Activated CD8-positive, alpha-beta memory T cell treated with anti-CD3 and anti-CD28 coated beads, Interleukin-2, amount 10 ng/mL, durations not matched to agents 7 days and 5 days (primary cell): ENCODE data around the gene SLC36A2. TPM values are rescaled to one million over a fixed set of nuclear protein-coding genes. Genes with fewer than 3 reads are reported as not detected.

Experiments used
- ATAC-seq: fragments of 150-1000 bp; cut with Tn5 transposase; one replicate; pipeline ENCODE4 v1.10.0; 2021; ENCODE audit warnings: moderate library complexity
- CTCF ChIA-PET: fragments of 350-600 bp; sonication (Branson Sonifier 250); formaldehyde crosslinking; loops from one replicate; lab custom pipeline; 2021; ENCODE audit warnings: antibody characterized with exemption; lab: Charles Lee
- DNase-seq: peaks from one replicate; pipeline ENCODE4 v3.0.0-alpha.2; 2020
- H3K27ac Mint-ChIP-seq: one replicate; pipeline ENCODE4 v1.8.0; 2021; ENCODE audit warnings: mild to moderate bottlenecking, mixed read lengths
- H3K27me3 Mint-ChIP-seq: one replicate; pipeline ENCODE4 v1.8.0; 2021; ENCODE audit warnings: mixed read lengths
- H3K36me3 Mint-ChIP-seq: one replicate; pipeline ENCODE4 v1.8.0; 2021; ENCODE audit warnings: mild to moderate bottlenecking, mixed read lengths
- H3K4me1 Mint-ChIP-seq: one replicate; pipeline ENCODE4 v1.8.0; 2021; ENCODE audit warnings: mixed read lengths
- H3K4me3 Mint-ChIP-seq: one replicate; pipeline ENCODE4 v1.8.0; 2021; ENCODE audit warnings: mild to moderate bottlenecking, moderate library complexity, mixed read lengths
- H3K9me3 Mint-ChIP-seq: one replicate; pipeline ENCODE4 v1.8.0; 2022; ENCODE audit warnings: low read depth, mixed read lengths
- total RNA-seq, 2 experiments: library from RNA; stranded (reverse); gene quantifications; one replicate each; pipeline ENCODE4 v1.2.3, GENCODE V29; 2021

Gene SLC36A2
- total RNA-seq, 2 experiments from 2014 or later = not detected

DNA sequence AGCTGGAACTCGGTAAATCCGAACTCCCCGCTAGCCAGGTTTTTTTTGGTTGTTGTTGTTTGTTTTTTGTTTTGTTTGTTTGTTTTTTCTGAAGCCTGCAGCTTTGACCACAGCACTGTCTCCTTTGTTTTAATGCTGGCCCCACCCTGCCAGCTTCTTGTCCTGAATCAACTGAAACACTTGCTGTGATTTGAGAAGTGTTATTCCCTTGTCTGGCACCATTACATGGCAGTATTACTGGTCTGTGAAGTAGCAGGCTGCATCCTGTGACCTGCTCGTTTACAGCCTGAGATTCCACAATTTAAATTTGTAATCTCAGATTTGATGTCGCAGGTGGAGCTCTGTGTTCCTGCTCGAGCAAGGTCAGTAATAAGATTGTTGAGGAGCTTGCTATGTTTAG is 1.4 kb upstream of the SLC36A2 start:
- Mint-ChIP-seq H3K27me3 (peaks cover 40% of the 10 kb centered on the region), H3K4me1 (no peaks in the 10 kb centered on the region), H3K4me3 (no peak overlapping the region), H3K27ac (no peak overlapping the region), H3K36me3 (no peaks in the 10 kb centered on the region), H3K9me3 (no peaks in the 10 kb centered on the region)
- no peak for ATAC-seq
- no peak for DNase-seq
- CTCF ChIA-PET = interaction anchor here (1.2 kb wide), 1 partner anchor 61 kb away, joined by 3 read pairs; no protein-coding TSS in a partner anchor

DNA sequence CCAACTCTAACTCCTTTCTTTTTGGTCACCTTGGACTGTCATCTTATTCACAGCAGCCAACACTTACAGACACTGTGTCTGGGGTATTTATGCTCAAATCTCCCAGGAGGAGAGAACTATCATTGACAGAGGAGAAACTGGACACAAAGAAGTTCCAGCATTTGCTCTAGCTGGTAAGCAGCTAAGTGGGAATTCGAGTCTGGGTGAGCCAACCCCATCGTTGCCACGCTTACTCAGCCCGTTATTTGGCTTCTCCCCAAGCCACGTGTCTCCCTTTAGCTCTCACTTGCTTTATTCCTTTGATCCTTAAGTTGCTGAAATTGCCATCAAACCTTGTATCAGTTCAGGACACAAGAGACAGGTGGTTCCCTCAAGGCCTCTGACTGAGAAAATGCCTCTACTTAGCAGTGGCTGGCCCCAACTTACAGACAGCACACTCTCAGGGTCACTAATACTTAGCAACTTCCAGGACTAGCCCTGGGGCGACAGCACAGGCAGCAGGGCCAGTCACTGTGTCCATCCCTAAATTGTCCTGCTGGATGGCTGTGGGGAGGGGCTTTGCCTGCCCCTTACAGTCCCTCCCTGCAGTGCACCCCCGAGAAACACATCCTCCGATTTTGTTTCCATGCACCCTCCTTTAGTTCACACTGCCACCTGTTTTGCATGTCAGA is 1.4 kb downstream of the SLC36A2 start:
- peaks cover 51% of the 10 kb centered on the region for H3K27me3 Mint-ChIP-seq
- no peaks in the 10 kb centered on the region for H3K9me3 Mint-ChIP-seq
- no peak overlapping the region for H3K27ac Mint-ChIP-seq
- no peaks in the 10 kb centered on the region for H3K36me3 Mint-ChIP-seq
- DNase-seq = no peak
- no peak overlapping the region for H3K4me3 Mint-ChIP-seq
- CTCF ChIA-PET = no interaction called here
- ATAC-seq = no peak
- no peaks in the 10 kb centered on the region for H3K4me1 Mint-ChIP-seq

DNA sequence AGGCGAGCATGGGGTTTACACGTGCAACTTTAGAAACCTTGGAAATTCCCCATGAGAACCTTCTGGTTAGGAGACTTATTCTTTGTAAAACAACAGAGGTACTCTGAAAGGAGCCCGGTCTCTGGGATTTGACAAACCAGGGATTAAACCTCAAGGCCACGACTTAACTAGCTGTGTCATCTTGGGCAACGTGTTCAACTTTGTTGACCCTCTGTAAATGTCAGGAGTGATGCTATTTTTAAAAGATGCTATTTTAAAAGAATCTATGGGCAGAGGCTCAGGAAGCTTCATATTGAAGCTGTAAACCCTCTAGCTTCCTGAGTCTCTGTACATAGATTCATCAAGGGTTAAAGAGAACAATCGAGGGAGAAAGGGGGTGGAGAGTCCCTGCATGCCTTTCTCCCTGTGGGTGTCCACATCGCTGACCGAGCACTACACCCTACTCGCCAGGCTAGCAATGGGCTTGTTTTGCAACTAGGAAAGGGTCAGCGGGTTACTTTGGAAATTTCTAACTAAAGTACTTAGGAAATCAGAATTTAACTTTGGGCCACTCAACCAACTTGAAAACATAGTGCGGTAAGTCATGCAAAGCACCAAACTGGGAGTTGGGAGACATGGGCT is 2.1 kb downstream of the SLC36A2 start:
- H3K9me3 Mint-ChIP-seq = no peaks in the 10 kb centered on the region
- CTCF ChIA-PET = no interaction called here
- no peaks in the 10 kb centered on the region for H3K4me1 Mint-ChIP-seq
- no peaks in the 10 kb centered on the region for H3K36me3 Mint-ChIP-seq
- H3K27ac Mint-ChIP-seq = no peak overlapping the region
- DNase-seq (no peak), ATAC-seq (no peak)
- H3K27me3 Mint-ChIP-seq = peaks cover 53% of the 10 kb centered on the region
- H3K4me3 Mint-ChIP-seq = no peak overlapping the region

DNA sequence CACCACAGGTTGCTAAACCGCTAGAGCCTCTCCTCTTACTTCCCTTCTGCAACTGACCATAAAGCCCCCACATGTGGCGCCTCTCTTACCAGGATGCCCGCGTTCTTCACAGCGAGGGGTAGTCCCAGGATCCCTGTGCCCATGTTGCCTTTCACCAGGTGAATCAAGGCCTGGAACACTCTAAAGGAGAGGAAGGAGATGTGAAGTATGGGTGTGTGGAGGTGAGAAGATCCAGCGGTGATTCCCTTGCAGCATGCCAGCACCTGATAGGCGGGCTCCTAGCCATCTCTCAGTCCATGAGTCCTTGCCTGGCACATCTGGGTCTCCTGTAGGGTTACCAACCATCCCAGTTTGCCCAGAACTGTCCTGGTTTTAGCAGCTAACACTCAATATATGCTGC is 3.3 kb downstream of the SLC36A2 start:
- no peaks in the 10 kb centered on the region for H3K9me3 Mint-ChIP-seq
- peaks cover under 1% of the 10 kb centered on the region for H3K4me1 Mint-ChIP-seq
- CTCF ChIA-PET = no interaction called here
- DNase-seq (no peak), ATAC-seq (no peak)
- peaks cover 58% of the 10 kb centered on the region for H3K27me3 Mint-ChIP-seq
- no peak overlapping the region for H3K4me3 Mint-ChIP-seq
- H3K36me3 Mint-ChIP-seq = no peaks in the 10 kb centered on the region
- H3K27ac Mint-ChIP-seq = no peak overlapping the region

DNA sequence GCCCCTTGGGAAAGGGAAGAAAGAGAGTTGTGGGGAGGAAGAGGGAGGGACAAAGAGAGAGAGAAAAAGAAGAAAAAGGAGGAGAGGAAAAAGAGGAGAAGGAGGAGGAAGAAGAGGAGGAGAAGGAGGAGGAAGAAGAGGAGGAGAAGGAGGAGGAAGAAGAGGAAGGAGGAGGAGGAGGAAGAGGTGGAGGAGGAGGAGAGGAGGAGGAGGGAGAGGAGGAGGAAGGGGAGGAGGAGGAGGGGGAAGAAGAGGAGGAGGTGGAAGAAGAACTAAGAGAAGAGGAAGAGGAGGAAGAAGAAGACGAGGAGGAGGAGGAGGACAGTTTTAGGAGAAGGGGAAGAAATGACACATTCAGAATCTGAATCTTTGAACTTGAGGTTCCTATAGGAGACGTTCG is 7.4 kb downstream of the SLC36A2 start:
- Mint-ChIP-seq H3K27me3 (peaks cover 43% of the 10 kb centered on the region), H3K4me1 (peaks cover 6% of the 10 kb centered on the region), H3K36me3 (no peaks in the 10 kb centered on the region), H3K9me3 (no peaks in the 10 kb centered on the region), H3K4me3 (no peak overlapping the region), H3K27ac (no peak overlapping the region)
- DNase-seq = no peak
- CTCF ChIA-PET = no interaction called here
- no peak for ATAC-seq

DNA sequence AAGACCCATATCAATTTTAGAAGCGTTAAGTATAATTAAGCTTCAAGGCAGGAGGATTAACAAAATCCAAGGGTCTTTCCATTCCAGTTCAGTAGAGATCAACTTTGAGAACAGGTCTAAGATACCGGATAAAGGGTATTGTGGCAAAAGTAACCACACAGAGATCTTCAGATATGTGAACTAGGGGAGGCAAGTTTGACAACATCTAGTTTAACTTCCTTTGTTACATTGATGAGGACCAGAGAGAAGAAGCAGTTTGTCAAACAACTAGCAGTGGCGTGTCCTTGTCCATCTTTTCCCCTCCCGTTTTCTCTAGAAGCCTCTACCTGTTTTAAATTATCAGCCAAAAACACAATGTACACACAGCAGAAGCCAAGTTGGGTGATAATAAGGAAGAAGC is 8.6 kb downstream of the SLC36A2 start:
- Mint-ChIP-seq H3K36me3 (no peaks in the 10 kb centered on the region), H3K4me1 (peaks cover 6% of the 10 kb centered on the region), H3K27me3 (peaks cover 33% of the 10 kb centered on the region), H3K9me3 (no peaks in the 10 kb centered on the region), H3K4me3 (no peak overlapping the region), H3K27ac (no peak overlapping the region)
- ATAC-seq (no peak), DNase-seq (no peak)
- CTCF ChIA-PET = no interaction called here

DNA sequence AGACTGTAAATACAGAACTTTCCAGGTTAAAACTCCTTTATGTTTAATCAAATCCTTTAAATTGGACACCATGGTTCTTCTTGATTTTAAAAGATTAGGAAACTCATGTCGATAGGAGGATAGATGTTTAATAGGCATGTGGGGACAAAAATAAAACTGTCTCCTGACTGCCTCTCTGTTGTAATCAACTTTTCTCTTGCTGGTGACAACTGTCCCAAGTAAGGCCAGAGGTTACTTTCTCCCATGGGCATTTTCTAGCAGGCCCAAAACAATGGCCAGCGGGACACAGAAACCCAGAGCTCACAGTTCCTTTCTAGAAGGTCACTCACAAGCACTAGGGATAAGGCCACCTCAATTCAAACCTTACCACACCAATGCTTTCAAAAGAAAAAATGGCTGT is 14.5 kb downstream of the SLC36A2 start:
- ATAC-seq = no peak
- CTCF ChIA-PET = no interaction called here
- no peak overlapping the region for H3K4me3 Mint-ChIP-seq

DNA sequence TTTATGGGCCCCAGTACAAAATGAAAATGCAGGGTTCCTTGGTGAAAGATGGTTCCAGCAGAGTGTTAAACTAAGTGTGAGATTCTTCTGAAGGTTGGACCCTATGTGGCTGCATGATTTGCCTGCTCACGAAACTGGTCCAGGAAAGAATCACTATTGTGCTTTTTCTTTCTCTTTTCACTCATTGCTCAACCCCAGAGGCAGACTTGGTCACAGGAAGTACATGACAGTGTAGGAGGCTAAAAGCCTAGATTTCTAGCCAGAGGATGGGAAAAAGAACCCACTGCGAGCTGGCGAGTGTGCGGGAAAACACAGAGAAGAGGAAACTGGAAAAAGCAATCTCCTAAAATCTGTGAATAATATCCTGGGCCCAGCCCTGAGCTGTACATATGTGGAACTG is 18.6 kb downstream of the SLC36A2 start:
- Mint-ChIP-seq H3K4me1 (no peaks in the 10 kb centered on the region), H3K9me3 (no peaks in the 10 kb centered on the region), H3K36me3 (no peaks in the 10 kb centered on the region), H3K4me3 (no peak overlapping the region), H3K27ac (no peak overlapping the region), H3K27me3 (peaks cover 8% of the 10 kb centered on the region)
- no peak for DNase-seq
- ATAC-seq = no peak
- CTCF ChIA-PET = no interaction called here

More for the DNA sequence above, 14.5 kb downstream of the SLC36A2 start:
- Mint-ChIP-seq H3K27me3 (peaks cover 3% of the 10 kb centered on the region), H3K9me3 (no peaks in the 10 kb centered on the region), H3K27ac (no peak overlapping the region), H3K36me3 (no peaks in the 10 kb centered on the region), H3K4me1 (no peaks in the 10 kb centered on the region)
- DNase-seq = no peak

DNA sequence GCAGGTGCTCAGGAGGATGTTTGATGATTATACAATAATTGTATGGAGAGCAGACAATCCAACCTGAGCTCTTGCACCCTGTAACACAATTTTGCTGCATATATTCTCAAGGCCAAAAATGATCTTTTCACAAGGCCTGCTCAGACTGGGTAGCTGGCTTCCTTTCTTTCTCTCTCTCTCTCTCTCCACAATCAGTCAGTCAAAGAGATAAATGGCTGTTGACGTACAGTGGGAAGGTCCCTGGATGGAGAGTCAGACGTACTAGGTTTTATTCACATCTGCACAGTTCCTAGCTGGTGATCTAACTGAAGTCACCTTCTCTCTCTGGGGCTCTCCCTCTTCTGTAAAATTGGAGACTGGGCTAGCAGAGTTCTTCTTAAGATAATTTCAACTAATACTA is 19.8 kb downstream of the SLC36A2 start:
- CTCF ChIA-PET = no interaction called here
- no peaks in the 10 kb centered on the region for H3K4me1 Mint-ChIP-seq
- no peak for DNase-seq
- H3K4me3 Mint-ChIP-seq = no peak overlapping the region
- H3K27me3 Mint-ChIP-seq = peaks cover 8% of the 10 kb centered on the region
- no peak for ATAC-seq
- H3K27ac Mint-ChIP-seq = no peak overlapping the region
- H3K36me3 Mint-ChIP-seq = no peaks in the 10 kb centered on the region
- H3K9me3 Mint-ChIP-seq = no peaks in the 10 kb centered on the region

DNA sequence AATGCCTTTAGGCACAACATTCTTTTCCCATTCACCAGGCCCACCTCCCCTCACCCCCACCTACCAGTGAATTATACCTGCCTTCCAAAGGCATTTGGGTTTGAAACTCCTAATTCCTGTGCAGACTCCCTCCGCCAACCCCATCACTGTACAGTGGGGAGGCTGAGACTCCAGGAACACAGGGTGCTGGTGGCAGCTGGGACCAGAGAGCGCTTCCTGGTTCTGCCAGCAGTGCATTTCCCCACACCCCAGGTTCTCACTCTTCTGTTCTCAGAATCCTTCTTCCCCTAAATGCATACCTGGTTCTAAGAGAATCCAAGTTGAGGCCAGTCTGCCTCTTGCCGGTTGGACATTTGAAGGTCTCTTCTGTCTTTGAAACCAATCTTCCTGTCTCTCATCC is 21.1 kb downstream of the SLC36A2 start:
- DNase-seq (no peak), ATAC-seq (no peak)
- no peak overlapping the region for H3K4me3 Mint-ChIP-seq
- H3K27me3 Mint-ChIP-seq = peaks cover 8% of the 10 kb centered on the region
- no peaks in the 10 kb centered on the region for H3K36me3 Mint-ChIP-seq
- H3K4me1 Mint-ChIP-seq = no peaks in the 10 kb centered on the region
- H3K27ac Mint-ChIP-seq = no peak overlapping the region
- CTCF ChIA-PET = no interaction called here
- no peaks in the 10 kb centered on the region for H3K9me3 Mint-ChIP-seq

DNA sequence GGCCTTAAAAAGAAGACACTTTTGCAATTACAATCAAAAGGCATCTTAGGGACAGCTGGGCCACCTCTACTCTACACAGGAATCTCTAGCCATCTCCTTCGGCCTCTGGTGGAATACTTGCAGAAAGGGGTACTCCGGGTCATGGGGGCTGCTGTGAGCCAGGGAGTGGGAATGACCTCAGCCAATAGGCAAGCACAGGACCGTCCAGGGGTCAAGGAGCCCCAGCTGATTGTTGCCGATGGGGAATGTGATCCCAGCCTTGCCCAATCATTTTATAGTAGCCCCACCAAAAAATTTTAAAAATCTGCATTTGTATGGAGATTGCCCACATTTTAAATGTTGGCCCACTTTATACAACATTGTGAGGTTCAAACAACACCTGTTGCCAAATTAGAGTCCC is 26.9 kb downstream of the SLC36A2 start:
- DNase-seq (no peak), ATAC-seq (no peak)
- Mint-ChIP-seq H3K36me3 (no peaks in the 10 kb centered on the region), H3K27ac (no peak overlapping the region), H3K9me3 (no peaks in the 10 kb centered on the region), H3K4me1 (no peaks in the 10 kb centered on the region), H3K27me3 (peaks cover 16% of the 10 kb centered on the region), H3K4me3 (no peak overlapping the region)
- CTCF ChIA-PET = no interaction called here

DNA sequence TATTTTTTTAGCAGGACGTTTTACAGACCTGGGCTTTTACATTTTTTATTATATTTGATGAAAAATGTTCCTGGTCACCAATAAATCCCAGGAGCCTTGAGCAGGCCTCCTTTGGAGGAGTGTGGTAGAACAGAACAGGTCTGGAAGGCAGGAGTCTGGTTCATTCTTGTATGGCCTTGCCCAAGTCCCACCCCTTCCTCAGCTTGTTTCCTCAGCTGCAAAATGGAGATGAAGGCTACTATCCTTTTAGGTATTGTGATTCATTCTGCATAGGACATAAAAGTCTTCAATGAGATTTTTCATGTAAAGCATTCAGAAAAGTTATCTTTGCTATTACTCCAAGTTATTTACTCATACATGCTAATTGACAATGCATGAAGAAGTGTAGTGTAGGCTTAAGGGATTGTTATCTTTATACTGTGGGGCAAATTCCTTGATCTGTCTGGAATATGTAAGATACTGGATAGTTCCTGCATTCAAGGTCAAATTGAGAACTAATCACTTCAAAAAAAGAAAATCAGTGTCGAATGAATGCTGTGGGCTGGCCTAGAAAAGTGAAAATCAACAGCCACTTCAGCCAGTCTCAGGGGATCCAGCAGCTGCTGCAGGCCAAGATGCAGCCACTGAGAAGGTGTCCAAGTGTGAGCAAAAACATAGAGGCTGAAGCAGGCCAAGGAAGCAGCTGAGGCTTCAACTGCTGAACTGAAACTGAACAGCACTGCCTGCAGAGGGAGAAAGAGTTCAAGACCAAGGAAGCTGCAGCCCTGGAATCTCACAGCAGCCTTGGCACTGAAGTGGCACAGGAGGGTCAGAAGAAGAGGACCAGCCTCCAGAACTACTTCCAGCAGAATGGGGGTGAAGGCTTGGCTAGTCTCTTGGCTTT is 28.3 kb downstream of the SLC36A2 start:
- DNase-seq = no peak
- no peak overlapping the region for H3K4me3 Mint-ChIP-seq
- ATAC-seq = peak; percentile 23
- no peaks in the 10 kb centered on the region for H3K4me1 Mint-ChIP-seq
- H3K36me3 Mint-ChIP-seq = no peaks in the 10 kb centered on the region
- no peak overlapping the region for H3K27ac Mint-ChIP-seq
- no peaks in the 10 kb centered on the region for H3K9me3 Mint-ChIP-seq
- H3K27me3 Mint-ChIP-seq = peaks cover 14% of the 10 kb centered on the region
- CTCF ChIA-PET = no interaction called here

DNA sequence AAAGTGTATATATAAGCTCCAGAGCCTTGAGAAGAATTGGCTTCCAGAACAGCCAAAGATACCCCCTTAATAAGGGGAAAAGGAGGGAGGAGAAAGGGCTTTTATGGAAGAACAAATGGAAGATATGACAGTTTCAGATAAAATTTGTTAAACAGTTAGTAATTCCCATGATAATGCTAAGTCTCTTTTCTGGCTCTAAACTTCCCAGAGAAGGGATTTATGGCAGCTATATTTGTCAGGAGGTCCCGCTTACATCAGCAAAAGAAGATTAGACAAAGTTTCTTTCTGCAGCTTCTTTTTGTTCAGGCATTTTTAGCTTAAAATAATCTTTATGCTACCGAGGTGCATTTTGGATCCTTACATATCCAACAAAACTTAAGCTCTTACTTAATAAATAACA is 29.5 kb downstream of the SLC36A2 start:
- CTCF ChIA-PET = interaction anchor here (0.7 to 2.6 kb wide), 2 partner anchors 17 to 239 kb away, joined by 3 to 7 read pairs; no protein-coding TSS in a partner anchor
- Mint-ChIP-seq H3K4me3 (no peak overlapping the region), H3K27ac (no peak overlapping the region), H3K27me3 (peaks cover 22% of the 10 kb centered on the region), H3K4me1 (no peaks in the 10 kb centered on the region), H3K9me3 (no peaks in the 10 kb centered on the region), H3K36me3 (no peaks in the 10 kb centered on the region)
- DNase-seq = no peak
- no peak for ATAC-seq
